HepG2 (cell line): Measurements from ENCODE around the gene LILRB4. TPM values are rescaled to one million over a fixed set of nuclear protein-coding genes. Genes with fewer than 3 reads are reported as not detected.

Experiments used
- AHDC1 ChIP-seq: sonication (generic); formaldehyde crosslinking; IDR thresholded peaks from 2 replicates; pipeline ENCODE4 v1.5.1; 2020; ENCODE audit warnings: mild to moderate bottlenecking, missing genetic modification reagents, borderline replicate concordance
- BATF2 ChIP-seq: sonication (generic); formaldehyde crosslinking; IDR thresholded peaks from 2 replicates; pipeline ENCODE4 v1.8.0; 2022; ENCODE audit warnings: mild to moderate bottlenecking, missing genetic modification reagents, moderate library complexity
- CENPT ChIP-seq: sonication (generic); formaldehyde crosslinking; IDR thresholded peaks from 2 replicates; pipeline ENCODE4 v1.8.0; 2022; ENCODE audit warnings: low read depth, mild to moderate bottlenecking, moderate library complexity, missing genetic modification reagents
- CSRNP1 ChIP-seq: sonication (generic); formaldehyde crosslinking; IDR thresholded peaks from 2 replicates; pipeline ENCODE4 v1.8.1; 2023; ENCODE audit warnings: mild to moderate bottlenecking, missing genetic modification reagents
- EED ChIP-seq: sonication (generic); formaldehyde crosslinking; IDR thresholded peaks from 2 replicates; pipeline ENCODE4 v1.5.0; 2020; ENCODE audit warnings: mild to moderate bottlenecking, missing genetic modification reagents
- HIC2 ChIP-seq: sonication (generic); formaldehyde crosslinking; IDR thresholded peaks from 2 replicates; pipeline ENCODE4 v1.9.0; 2022; ENCODE audit warnings: low read depth, missing genetic modification reagents
- HNF1B ChIP-seq: sonication (generic); formaldehyde crosslinking; IDR thresholded peaks from 2 replicates; pipeline ENCODE4 v1.5.1; 2020; ENCODE audit warnings: mild to moderate bottlenecking, moderate library complexity, missing genetic modification reagents
- JUND ChIP-seq: sonication (generic); formaldehyde crosslinking; IDR thresholded peaks from 2 replicates; pipeline ENCODE4 v1.8.0; 2022; ENCODE audit warnings: mild to moderate bottlenecking, missing genetic modification reagents
- MTERF4 ChIP-seq: sonication (generic); formaldehyde crosslinking; IDR thresholded peaks from 2 replicates; pipeline ENCODE4 v1.8.0; 2023; ENCODE audit warnings: mild to moderate bottlenecking, missing genetic modification reagents
- RBFOX2 ChIP-seq: fragments of 200-400 bp; formaldehyde crosslinking; IDR thresholded peaks from 2 replicates; pipeline ENCODE4 v1.6.1; 2017; ENCODE audit warnings: low read depth, mild to moderate bottlenecking, low read length
- RORA ChIP-seq: sonication (generic); formaldehyde crosslinking; IDR thresholded peaks from 2 replicates; pipeline ENCODE4 v1.5.0; 2020; ENCODE audit warnings: mild to moderate bottlenecking, missing genetic modification reagents, moderate library complexity
- SKI ChIP-seq: fragments of 450-650 bp; IDR thresholded peaks from one replicate; pipeline ENCODE4 v1.6.1; 2018; ENCODE audit warnings: mild to moderate bottlenecking; ENCODE audit not compliant: partially characterized antibody
- ZMYM4 ChIP-seq: sonication (generic); formaldehyde crosslinking; IDR thresholded peaks from 2 replicates; pipeline ENCODE4 v1.8.1; 2023; ENCODE audit warnings: mild to moderate bottlenecking, missing genetic modification reagents
- ZNF331 ChIP-seq: sonication (generic); formaldehyde crosslinking; IDR thresholded peaks from 2 replicates; pipeline ENCODE4 v1.4.0; 2020; ENCODE audit warnings: missing genetic modification reagents
- ZNF367 ChIP-seq: sonication (generic); formaldehyde crosslinking; IDR thresholded peaks from 2 replicates; pipeline ENCODE4 v1.4.0; 2020; ENCODE audit warnings: missing genetic modification reagents, borderline replicate concordance
- ZNF644 ChIP-seq: IDR thresholded peaks from 2 replicates; pipeline ENCODE4 v1.6.1; 2016; ENCODE audit warnings: low read depth
- polyA plus RNA-seq, 8 experiments: library from polyadenylated mRNA; depleted of rRNA in 3 of 8; stranded (reverse) in 7 of 8; unstranded in 1 of 8; fragments of >200 nt; fragmentation: Illumina TruSeq in 4 of 8; extraction: Trizol in 4 of 8; gene quantifications; 2 replicates each; pipeline versions ENCODE4 v1.2.1 to v1.2.3, GENCODE V29; 2011 to 2016; ENCODE audit warnings: low read depth in 4 of 8, missing spikeins in 1 of 8, mixed read lengths in 1 of 8; ENCODE audit not compliant: insufficient read depth in 1 of 8
- total RNA-seq, 5 experiments: library from RNA; depleted of rRNA; stranded (reverse); fragments of >200 nt; fragmentation: Illumina TruSeq; extraction: Trizol; gene quantifications; 2 replicates each; pipeline ENCODE4 v1.2.3, GENCODE V29; 2016; ENCODE audit warnings: low read depth in 1 of 5

The LILRB4 gene
- total and polyA plus RNA-seq, 2 of the 13 experiments (the other 11 are each of a cell fraction or from before 2014, with no cell fraction given): not detected

- TF ChIP-seq BATF2 (CRISPR knock-in tag) (no peak), ZMYM4 (no peak), ZNF331 (CRISPR knock-in tag) (peak; percentile 63; the same call in 1 of the 2 replicates), HIC2 (CRISPR knock-in tag) (no peak), CENPT (CRISPR knock-in tag) (no peak), SKI (no peak), RBFOX2 (no peak), CSRNP1 (no peak), JUND (no peak), MTERF4 (CRISPR knock-in tag) (0 out of 2 replicates have a peak, but pooled peaks have one; percentile 27), HNF1B (CRISPR knock-in tag) (peak; percentile 37; the same call in 1 of the 2 replicates), ZNF644 (CRISPR knock-in tag) (peak; percentile 16; the same call in 1 of the 2 replicates), ZNF367 (CRISPR knock-in tag) (no peak), RORA (CRISPR knock-in tag) (no peak), EED (no peak), AHDC1 (CRISPR knock-in tag) (no peak)
Measured at GRCh38 chr19:54684527-54684926, 21.7 kb downstream of the LILRB4 start (continued).
